Measurements from ENCODE around the gene GLI3. TPM values are rescaled to one million over a fixed set of nuclear protein-coding genes. Genes with fewer than 3 reads are reported as not detected.

The GLI3 gene
- total RNA-seq, 1 donor from 2014 or later, result not detected

DNA sequence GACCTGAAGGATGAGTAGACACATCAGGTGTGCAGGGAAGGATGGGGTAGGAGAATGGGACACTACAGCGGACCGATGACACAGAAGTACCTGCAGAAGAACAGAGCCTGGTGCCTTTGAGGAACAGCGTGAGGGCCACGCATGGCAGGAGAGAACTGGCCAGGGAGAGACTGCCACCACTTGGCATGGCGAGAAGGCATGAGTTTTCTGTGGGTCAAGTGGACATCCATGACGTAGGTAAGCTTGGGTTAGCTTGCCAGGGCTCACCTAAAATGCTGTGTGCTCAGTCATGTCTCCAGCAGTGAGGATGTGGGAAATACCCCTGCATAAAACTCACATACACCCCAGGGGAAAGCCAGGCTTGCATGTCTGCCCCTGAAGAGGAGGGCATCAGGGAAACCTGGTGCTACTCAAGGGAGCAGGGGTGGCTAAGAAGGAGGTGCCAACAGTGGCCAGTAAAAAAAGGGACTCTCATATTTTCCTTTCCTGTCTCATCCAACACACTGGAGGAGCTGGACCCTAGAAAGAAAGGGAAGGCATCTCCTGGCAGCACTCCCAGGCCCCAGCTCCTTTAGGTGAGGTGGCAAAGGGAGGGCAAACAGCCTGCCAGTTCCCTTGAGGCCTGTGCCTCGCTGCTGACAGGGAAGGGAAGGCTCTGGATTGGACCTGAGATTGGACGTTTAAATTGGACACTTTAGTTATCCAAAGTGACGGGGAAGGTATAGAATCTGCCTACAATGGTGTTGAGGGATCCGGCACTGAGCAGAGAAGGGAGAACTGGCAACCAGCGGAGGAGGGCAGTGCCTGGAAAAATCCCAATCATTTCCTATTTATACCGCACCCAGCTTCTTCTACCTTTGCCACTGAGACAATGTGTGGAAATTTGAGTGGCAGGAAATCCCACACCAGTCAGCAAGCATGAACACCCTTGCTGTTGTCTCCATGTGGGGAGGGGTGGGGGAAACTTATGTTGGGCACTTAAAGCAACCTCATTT is 255.7 kb downstream of the GLI3 start:
- intact Hi-C loops (cut with micrococcal nuclease), result no loop called here
- Mint-ChIP-seq H3K27me3 (ENCODE audit: insufficient read depth) (peaks cover 4% of the 10 kb centered on the region), H3K27ac (no peak overlapping the region), H3K9me3 (no peaks in the 10 kb centered on the region), H3K4me1 (ENCODE audit: low read depth) (no peaks in the 10 kb centered on the region), H3K36me3 (ENCODE audit: low read depth) (no peaks in the 10 kb centered on the region), H3K4me3 (no peak overlapping the region)
- DNase-seq (ENCODE audit: low spot score), result no peak

DNA sequence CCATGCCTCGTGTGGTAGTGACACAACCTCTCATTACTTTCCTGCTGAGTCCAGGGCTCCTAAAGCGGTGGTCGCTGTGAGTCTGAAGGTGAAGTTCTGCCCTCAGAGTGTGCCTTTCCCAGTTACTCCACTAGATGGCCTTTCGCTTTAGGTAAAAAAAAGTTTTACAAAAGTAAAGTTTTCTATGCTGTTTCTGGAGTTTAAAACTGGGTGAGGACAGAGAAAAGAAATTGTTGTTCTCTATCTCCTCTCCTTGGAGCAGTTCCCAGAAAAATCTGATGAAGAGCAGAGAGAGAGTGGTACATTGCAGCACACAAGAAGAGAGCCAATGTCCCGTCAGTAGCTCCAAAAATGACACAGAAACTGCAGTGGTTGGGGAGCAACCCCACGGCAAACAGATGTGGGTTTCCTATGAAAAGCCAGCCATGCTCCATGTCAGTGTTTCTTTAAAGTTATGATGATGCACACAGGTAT is 257.1 kb downstream of the GLI3 start:
- H3K36me3 Mint-ChIP-seq (ENCODE audit: low read depth), result no peaks in the 10 kb centered on the region
- intact Hi-C loops (cut with micrococcal nuclease), result loop anchor here (5.0 kb wide), 1 partner anchor 907 kb away; no protein-coding TSS in a partner anchor

DNA sequence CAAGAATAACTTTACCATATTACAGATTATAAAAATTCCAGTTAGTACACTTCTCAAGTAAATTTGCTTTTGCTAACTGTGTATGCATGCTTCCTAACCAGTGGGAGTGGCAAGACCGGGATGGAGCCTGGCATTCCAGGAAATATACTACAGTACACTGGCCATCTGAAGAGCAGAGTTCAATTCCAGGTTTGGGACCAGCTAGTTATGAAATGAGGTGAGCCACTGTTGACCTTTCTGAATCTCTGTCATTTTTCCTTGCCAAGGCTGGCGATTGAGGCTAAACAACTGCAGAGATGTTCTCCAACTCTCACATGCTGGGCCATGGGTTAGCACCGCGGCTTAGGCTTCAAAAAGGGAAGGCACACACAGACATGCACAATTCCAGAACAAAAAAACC is 258.2 kb downstream of the GLI3 start:
- Mint-ChIP-seq H3K4me1 (ENCODE audit: low read depth) (no peaks in the 10 kb centered on the region), H3K4me3 (no peak overlapping the region), H3K27me3 (ENCODE audit: insufficient read depth) (peaks cover 9% of the 10 kb centered on the region), H3K36me3 (ENCODE audit: low read depth) (no peaks in the 10 kb centered on the region), H3K27ac (no peak overlapping the region), H3K9me3 (no peaks in the 10 kb centered on the region)
- no peak for DNase-seq (ENCODE audit: low spot score)
- intact Hi-C loops (cut with micrococcal nuclease), result loop anchor here (5.0 kb wide), 1 partner anchor 908 kb away; no protein-coding TSS in a partner anchor

More for the DNA sequence above, 257.1 kb downstream of the GLI3 start:
- H3K27me3 Mint-ChIP-seq (ENCODE audit: insufficient read depth), result peaks cover 10% of the 10 kb centered on the region
- DNase-seq (ENCODE audit: low spot score), result no peak
- no peaks in the 10 kb centered on the region for H3K4me1 Mint-ChIP-seq (ENCODE audit: low read depth)
- H3K4me3 Mint-ChIP-seq, result no peak overlapping the region
- H3K27ac Mint-ChIP-seq, result no peak overlapping the region
- H3K9me3 Mint-ChIP-seq, result no peaks in the 10 kb centered on the region

DNA sequence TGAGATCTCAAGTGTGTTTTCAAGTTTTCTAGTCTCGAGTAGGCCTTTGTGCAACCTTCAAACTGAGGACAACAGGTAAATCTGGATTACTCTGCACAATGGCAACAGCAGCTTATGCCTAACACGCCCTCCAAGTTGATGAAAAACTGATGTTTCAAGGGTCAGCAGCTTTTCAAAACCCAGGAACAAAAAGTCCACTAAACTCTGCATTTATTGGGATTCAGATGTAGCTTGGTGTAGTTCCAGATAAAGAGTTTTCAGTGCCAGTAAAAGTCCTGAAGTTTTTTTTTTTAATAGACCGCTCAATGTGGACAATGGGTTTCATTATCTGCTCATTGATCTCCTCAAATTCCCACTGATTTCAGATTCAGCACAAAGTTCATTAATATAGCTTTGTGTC is 259.3 kb downstream of the GLI3 start:
- Mint-ChIP-seq H3K4me3 (no peak overlapping the region), H3K27me3 (ENCODE audit: insufficient read depth) (peaks cover 9% of the 10 kb centered on the region), H3K4me1 (ENCODE audit: low read depth) (no peaks in the 10 kb centered on the region), H3K9me3 (no peaks in the 10 kb centered on the region), H3K36me3 (ENCODE audit: low read depth) (no peaks in the 10 kb centered on the region), H3K27ac (no peak overlapping the region)
- no peak for DNase-seq (ENCODE audit: low spot score)
- intact Hi-C loops (cut with micrococcal nuclease), result loop anchor here (5.0 kb wide), 1 partner anchor 910 kb away; no protein-coding TSS in a partner anchor

DNA sequence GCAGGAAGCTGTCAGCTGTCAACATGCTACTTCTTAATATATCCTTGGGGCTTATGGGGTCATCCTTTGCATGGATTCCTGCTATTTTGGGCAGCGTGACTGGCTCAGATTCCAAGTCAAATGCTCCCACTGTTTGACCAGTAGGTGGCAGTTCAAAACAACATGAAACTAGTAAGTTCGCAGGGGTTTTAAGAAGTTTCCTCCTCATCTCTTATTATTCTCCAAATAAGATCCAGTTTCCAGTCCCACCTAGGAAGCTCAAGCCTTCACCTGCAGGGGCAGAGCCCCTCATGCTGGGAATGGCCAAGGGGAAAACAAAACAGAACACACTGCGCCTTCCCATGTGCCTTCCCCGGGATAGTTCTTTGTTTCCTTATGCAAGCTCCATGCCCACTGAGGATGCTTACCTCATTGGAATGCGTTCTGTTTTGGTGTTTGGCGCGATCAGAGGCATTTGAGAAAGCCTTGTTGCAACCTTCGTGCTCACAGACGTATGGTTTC is 259.8 kb downstream of the GLI3 start:
- Mint-ChIP-seq H3K4me3 (no peak overlapping the region), H3K27ac (no peak overlapping the region), H3K4me1 (ENCODE audit: low read depth) (no peaks in the 10 kb centered on the region), H3K36me3 (ENCODE audit: low read depth) (no peaks in the 10 kb centered on the region), H3K9me3 (no peaks in the 10 kb centered on the region), H3K27me3 (ENCODE audit: insufficient read depth) (peaks cover 9% of the 10 kb centered on the region)
- intact Hi-C loops (cut with micrococcal nuclease), result loop anchor here (5.0 kb wide), 1 partner anchor 910 kb away; no protein-coding TSS in a partner anchor
- no peak for DNase-seq (ENCODE audit: low spot score)

DNA sequence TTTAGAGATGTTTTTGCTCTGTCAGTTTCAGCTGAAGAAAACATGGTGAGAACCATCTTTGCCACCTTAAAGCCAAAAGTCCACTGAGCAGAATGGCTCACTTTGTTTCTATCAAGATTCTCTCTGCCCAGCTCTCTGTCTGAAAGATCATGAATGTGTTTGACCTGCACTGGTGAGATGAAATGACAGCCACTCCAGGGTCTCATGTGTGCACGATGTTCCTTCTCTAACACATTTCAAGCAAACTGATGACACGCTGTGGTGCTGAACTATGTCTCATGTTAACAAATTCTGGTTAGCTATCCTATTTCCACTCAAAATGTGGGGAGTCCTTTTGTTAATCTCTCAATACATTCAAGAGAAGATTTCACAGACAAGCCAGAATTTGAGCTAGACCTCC is 260.6 kb downstream of the GLI3 start:
- no peak overlapping the region for H3K4me3 Mint-ChIP-seq
- intact Hi-C loops (cut with micrococcal nuclease), result loop anchor here (5.0 kb wide), 1 partner anchor 911 kb away; no protein-coding TSS in a partner anchor
- no peaks in the 10 kb centered on the region for H3K9me3 Mint-ChIP-seq
- no peaks in the 10 kb centered on the region for H3K36me3 Mint-ChIP-seq (ENCODE audit: low read depth)
- H3K27ac Mint-ChIP-seq, result no peak overlapping the region
- peaks cover 11% of the 10 kb centered on the region for H3K27me3 Mint-ChIP-seq (ENCODE audit: insufficient read depth)
- H3K4me1 Mint-ChIP-seq (ENCODE audit: low read depth), result no peaks in the 10 kb centered on the region
- DNase-seq (ENCODE audit: low spot score), result no peak

DNA sequence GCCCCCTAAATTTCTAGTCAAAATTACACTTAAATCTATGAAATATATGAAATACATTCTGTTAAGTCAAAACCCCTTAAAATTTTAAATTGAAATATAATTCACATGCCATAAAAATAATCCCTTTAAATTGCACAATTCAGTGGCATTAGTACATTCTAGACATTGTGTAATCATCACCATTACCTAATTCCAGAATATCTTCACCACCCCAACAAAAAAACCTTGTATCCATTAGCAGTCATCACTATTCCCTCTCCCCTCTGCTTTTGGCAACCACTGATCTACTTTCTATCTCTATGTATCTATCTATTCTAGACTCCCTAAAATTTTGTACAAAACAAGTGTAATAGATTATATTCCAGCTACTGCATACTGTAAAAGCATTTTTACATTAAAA is 261.2 kb downstream of the GLI3 start:
- no peaks in the 10 kb centered on the region for H3K9me3 Mint-ChIP-seq
- intact Hi-C loops (cut with micrococcal nuclease), result loop anchor here (5.0 kb wide), 1 partner anchor 911 kb away; no protein-coding TSS in a partner anchor

DNA sequence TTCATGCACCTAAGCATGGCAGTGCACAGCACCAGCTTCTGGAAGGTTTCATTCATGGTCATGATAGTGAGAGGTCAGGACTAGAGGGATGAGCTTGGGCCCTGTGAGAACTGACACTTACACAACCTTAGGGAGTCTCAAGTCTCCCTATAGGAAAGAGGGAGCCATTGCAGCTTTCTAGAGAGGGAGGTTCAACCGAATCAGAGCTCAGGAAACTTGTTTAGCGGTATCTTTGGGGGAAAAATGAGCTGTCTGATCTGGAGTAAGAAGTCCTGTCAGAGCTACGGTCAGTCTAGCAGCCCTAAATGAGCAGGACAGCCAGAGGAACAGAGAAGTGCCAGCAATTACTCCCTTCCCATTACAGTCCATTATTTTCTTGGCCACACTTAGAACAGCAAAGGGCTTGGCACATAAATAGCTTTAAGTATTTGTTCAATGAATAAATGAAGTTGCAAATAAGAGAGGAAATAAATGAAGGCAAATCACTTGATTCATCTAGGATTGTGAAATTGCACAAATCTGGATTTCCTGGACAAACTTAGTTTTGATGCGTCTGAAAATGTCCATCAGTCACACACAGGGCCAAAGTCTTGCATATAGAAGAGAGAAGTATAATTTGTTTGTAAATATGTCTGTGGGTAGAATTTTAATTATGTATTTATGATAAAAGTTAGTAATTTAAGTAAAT is 262.0 kb downstream of the GLI3 start:
- no peaks in the 10 kb centered on the region for H3K36me3 Mint-ChIP-seq (ENCODE audit: low read depth)
- no peak overlapping the region for H3K4me3 Mint-ChIP-seq
- peaks cover 13% of the 10 kb centered on the region for H3K27me3 Mint-ChIP-seq (ENCODE audit: insufficient read depth)
- intact Hi-C loops (cut with micrococcal nuclease), result loop anchor here (5.0 kb wide), 1 partner anchor 912 kb away; no protein-coding TSS in a partner anchor
- no peaks in the 10 kb centered on the region for H3K9me3 Mint-ChIP-seq
- H3K4me1 Mint-ChIP-seq (ENCODE audit: low read depth), result no peaks in the 10 kb centered on the region
- DNase-seq (ENCODE audit: low spot score), result no peak
- H3K27ac Mint-ChIP-seq, result no peak overlapping the region

More for the DNA sequence above, 261.2 kb downstream of the GLI3 start:
- no peaks in the 10 kb centered on the region for H3K4me1 Mint-ChIP-seq (ENCODE audit: low read depth)
- no peak overlapping the region for H3K4me3 Mint-ChIP-seq
- DNase-seq (ENCODE audit: low spot score), result no peak
- H3K36me3 Mint-ChIP-seq (ENCODE audit: low read depth), result no peaks in the 10 kb centered on the region
- H3K27ac Mint-ChIP-seq, result no peak overlapping the region
- H3K27me3 Mint-ChIP-seq (ENCODE audit: insufficient read depth), result peaks cover 13% of the 10 kb centered on the region

DNA sequence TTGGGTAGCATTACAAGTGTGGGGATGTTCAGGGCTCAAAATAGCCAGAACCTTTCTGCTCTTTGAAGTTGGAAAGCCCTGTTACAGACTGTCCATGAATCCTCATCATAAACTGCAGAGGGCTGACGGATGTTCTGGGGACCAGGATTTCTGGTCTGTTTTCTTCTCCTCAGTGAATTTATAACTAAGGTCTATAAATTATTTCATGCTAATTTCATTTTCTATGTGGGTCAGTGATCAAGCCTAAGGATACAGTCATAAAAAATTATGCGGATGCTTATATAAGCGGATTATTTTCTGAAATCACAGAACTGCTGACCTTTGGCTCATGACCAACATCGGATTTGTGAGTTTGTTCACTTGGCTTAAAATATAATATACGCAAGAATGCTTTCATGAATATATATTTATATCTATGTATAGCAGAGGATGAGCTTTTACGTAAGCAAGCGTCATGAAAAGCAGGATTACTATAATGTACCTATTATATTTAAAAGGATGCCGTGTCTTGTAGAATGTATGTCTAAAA is 263.7 kb downstream of the GLI3 start:
- H3K9me3 Mint-ChIP-seq, result no peaks in the 10 kb centered on the region
- peaks cover 18% of the 10 kb centered on the region for H3K27me3 Mint-ChIP-seq (ENCODE audit: insufficient read depth)
- no peak overlapping the region for H3K27ac Mint-ChIP-seq
- no peaks in the 10 kb centered on the region for H3K4me1 Mint-ChIP-seq (ENCODE audit: low read depth)
- intact Hi-C loops (cut with micrococcal nuclease), result no loop called here
- no peaks in the 10 kb centered on the region for H3K36me3 Mint-ChIP-seq (ENCODE audit: low read depth)
- H3K4me3 Mint-ChIP-seq, result no peak overlapping the region
- DNase-seq (ENCODE audit: low spot score), result no peak

DNA sequence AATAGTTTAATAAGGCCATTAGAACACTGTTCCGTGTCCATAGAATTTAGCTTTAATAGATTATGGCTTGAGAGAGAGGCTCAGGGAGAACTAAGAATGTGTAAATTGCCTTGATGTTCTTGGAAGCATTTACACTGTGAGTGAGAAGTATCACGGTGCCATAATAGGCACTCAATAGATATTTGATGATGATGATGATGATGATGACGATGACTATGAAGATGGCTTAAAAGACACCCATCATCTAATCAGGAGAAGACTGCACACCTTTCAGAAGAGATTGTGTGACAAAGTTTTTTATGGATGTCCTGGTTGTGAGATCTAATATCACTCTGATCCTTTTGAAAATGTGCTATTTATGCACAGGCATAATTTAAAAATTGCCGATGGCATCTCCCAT is 264.2 kb downstream of the GLI3 start:
- Mint-ChIP-seq H3K4me3 (no peak overlapping the region), H3K27ac (no peak overlapping the region), H3K9me3 (no peaks in the 10 kb centered on the region), H3K36me3 (ENCODE audit: low read depth) (no peaks in the 10 kb centered on the region), H3K4me1 (ENCODE audit: low read depth) (no peaks in the 10 kb centered on the region), H3K27me3 (ENCODE audit: insufficient read depth) (peaks cover 18% of the 10 kb centered on the region)
- intact Hi-C loops (cut with micrococcal nuclease), result no loop called here
- no peak for DNase-seq (ENCODE audit: low spot score)

DNA sequence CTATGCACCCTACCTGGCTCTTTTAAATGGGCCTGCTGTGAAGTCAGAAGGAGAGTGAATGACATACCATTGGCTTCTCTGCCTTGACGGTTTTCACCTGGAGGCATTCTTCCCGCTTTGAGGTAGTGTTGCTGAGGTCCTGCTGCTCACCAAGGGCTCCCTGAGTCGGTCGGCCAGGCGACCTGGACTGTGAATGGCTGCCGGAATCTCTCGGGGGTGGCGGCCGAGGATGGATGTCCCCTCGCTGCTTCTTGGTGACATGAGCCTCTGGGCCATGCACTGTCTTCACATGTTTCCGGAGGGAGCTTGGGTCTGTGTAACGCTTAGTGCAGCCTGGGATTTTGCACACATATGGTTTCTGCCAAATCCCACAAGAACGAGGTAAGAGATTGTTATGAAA is 264.7 kb downstream of the GLI3 start:
- H3K4me1 Mint-ChIP-seq (ENCODE audit: low read depth), result no peaks in the 10 kb centered on the region
- H3K36me3 Mint-ChIP-seq (ENCODE audit: low read depth), result no peaks in the 10 kb centered on the region
- no peaks in the 10 kb centered on the region for H3K9me3 Mint-ChIP-seq
- intact Hi-C loops (cut with micrococcal nuclease), result no loop called here
- H3K27ac Mint-ChIP-seq, result no peak overlapping the region
- no peak overlapping the region for H3K4me3 Mint-ChIP-seq
- peaks cover 18% of the 10 kb centered on the region for H3K27me3 Mint-ChIP-seq (ENCODE audit: insufficient read depth)
- DNase-seq (ENCODE audit: low spot score), result no peak

DNA sequence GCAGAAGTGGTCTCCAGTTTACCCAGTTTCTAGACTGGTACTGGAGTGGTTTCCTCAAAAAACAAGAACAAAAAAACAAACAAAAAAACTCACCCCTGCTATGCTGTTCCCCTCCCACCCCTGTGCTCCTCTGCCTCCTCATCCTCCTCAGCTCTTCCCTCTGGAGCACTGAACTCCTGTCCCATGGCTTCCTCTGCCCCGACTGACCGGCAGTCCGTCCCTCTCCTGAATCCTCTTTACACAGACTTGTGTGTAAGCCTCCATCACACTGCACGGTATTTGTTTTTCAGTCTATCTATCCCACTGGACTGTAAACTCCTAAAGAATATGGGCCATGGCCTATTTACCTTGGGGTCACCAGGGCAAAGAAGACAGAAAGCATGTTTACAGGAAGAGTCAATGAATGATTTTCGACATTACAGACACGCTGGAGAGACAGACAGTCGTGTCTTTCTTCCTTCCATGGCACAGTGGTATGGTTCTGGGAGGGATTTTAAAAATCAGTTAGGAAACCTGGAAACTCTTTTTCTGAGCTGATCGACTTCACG is 265.3 kb downstream of the GLI3 start:
- H3K27me3 Mint-ChIP-seq (ENCODE audit: insufficient read depth), result peaks cover 15% of the 10 kb centered on the region
- DNase-seq (ENCODE audit: low spot score), result no peak
- intact Hi-C loops (cut with micrococcal nuclease), result no loop called here
- H3K9me3 Mint-ChIP-seq, result no peaks in the 10 kb centered on the region
- H3K4me1 Mint-ChIP-seq (ENCODE audit: low read depth), result no peaks in the 10 kb centered on the region
- H3K27ac Mint-ChIP-seq, result no peak overlapping the region
- H3K4me3 Mint-ChIP-seq, result no peak overlapping the region
- H3K36me3 Mint-ChIP-seq (ENCODE audit: low read depth), result no peaks in the 10 kb centered on the region

Data from activated T-helper 1 cell treated with anti-CD3 and anti-CD28 coated beads, Interleukin-12 subunit alpha, Interleukin-12 subunit beta, Interleukin-2, Interleukin-4 antibody, amounts not matched to agents 30 ng/mL and 10 ng/mL and 1 ng/mL, durations not matched to agents 14 hours and 24 hours and 36 hours (primary cell).